Ectodermal cell (in vitro differentiated cells): ENCODE data around the gene RAP1GDS1.
"Not testable (repeated sequence)": the region's sequence is repeated elsewhere in the genome, so short reads cannot be mapped to it uniquely, and the experiment has no call there.

Experiments used
- H3K27ac ChIP-seq: 2 replicates; pipeline ENCODE4 v1.7.0; 2013; ENCODE audit warnings: mild to moderate bottlenecking, low read depth, low read length; ENCODE audit not compliant: insufficient read depth, poor library complexity, severe bottlenecking
- H3K27me3 ChIP-seq: 2 replicates; pipeline ENCODE4 v1.7.0; 2013; ENCODE audit warnings: mild to moderate bottlenecking, low read length; ENCODE audit not compliant: insufficient read depth, control insufficient read depth, poor library complexity, severe bottlenecking
- H3K36me3 ChIP-seq: one replicate; pipeline ENCODE4 v1.7.0; 2013; ENCODE audit warnings: low read length; ENCODE audit not compliant: control insufficient read depth, insufficient read depth
- H3K4me1 ChIP-seq: one replicate; pipeline ENCODE4 v1.7.0; 2013; ENCODE audit warnings: low read length; ENCODE audit not compliant: control insufficient read depth, insufficient read depth
- H3K4me3 ChIP-seq: 2 replicates; pipeline ENCODE4 v1.7.0; 2013; ENCODE audit warnings: low read depth, low read length, control low read depth; ENCODE audit not compliant: insufficient read depth
- H3K9me3 ChIP-seq: 2 replicates; pipeline ENCODE4 v1.7.0; 2013; ENCODE audit warnings: mild to moderate bottlenecking, low read length, moderate library complexity; ENCODE audit not compliant: control insufficient read depth
- WGBS, 2 experiments: methylation state at CpG; one replicate each; pipeline ENCODE4 v1.1.7; 2013; ENCODE audit warnings: missing lambda C conversion rate in 2 of 2; 5-methylcytosine and 5-hydroxymethylcytosine counted together

RAP1GDS1 gene

GRCh38 chr4:98314791-98315565, 53.8 kb downstream of the RAP1GDS1 start:
- Histone ChIP-seq H3K4me1 (no peaks in the 10 kb centered on the region), H3K36me3 (peaks cover 5% of the 10 kb centered on the region), H3K27ac (no peak overlapping the region), H3K9me3 (no peaks in the 10 kb centered on the region), H3K4me3 (no peak overlapping the region), H3K27me3 (no peaks in the 10 kb centered on the region)
- WGBS, 2 experiments, result 97% methylated on average over 3 of the region's 3 CpGs; no CpG with 5 or more reads in 1 of the 2 experiments

- Histone ChIP-seq H3K4me3 (no peak overlapping the region), H3K9me3 (no peaks in the 10 kb centered on the region)
- WGBS, 2 experiments, result 95 to 98% methylated on average over 2 of the region's 2 CpGs
These were observed 57.3 kb downstream of the RAP1GDS1 start for GRCh38 chr4:98318521-98318920.

GRCh38 chr4:98319021-98319420, 57.8 kb downstream of the RAP1GDS1 start:
- Histone ChIP-seq H3K9me3 (no peaks in the 10 kb centered on the region), H3K36me3 (peaks cover 6% of the 10 kb centered on the region), H3K27me3 (no peaks in the 10 kb centered on the region), H3K4me1 (no peaks in the 10 kb centered on the region), H3K27ac (no peak overlapping the region), H3K4me3 (no peak overlapping the region)
- WGBS, 2 experiments, result 100% methylated on average over 1 of the region's 1 CpG; no CpG with 5 or more reads in 1 of the 2 experiments

More at GRCh38 chr4:98318521-98318920, 57.3 kb downstream of the RAP1GDS1 start:
- H3K27ac ChIP-seq, result no peak overlapping the region
- no peaks in the 10 kb centered on the region for H3K4me1 ChIP-seq
- no peaks in the 10 kb centered on the region for H3K27me3 ChIP-seq
- peaks cover 6% of the 10 kb centered on the region for H3K36me3 ChIP-seq

- no peaks in the 10 kb centered on the region for H3K27me3 ChIP-seq
- no peaks in the 10 kb centered on the region for H3K36me3 ChIP-seq
- H3K4me1 ChIP-seq, result no peaks in the 10 kb centered on the region
- 92 to 100% methylated on average over 1 of the region's 2 CpGs for WGBS, 2 experiments
- H3K9me3 ChIP-seq, result no peaks in the 10 kb centered on the region
- H3K4me3 ChIP-seq, result no peak overlapping the region
- no peak overlapping the region for H3K27ac ChIP-seq
These were observed 65.0 kb downstream of the RAP1GDS1 start for GRCh38 chr4:98326168-98326567.

DNA sequence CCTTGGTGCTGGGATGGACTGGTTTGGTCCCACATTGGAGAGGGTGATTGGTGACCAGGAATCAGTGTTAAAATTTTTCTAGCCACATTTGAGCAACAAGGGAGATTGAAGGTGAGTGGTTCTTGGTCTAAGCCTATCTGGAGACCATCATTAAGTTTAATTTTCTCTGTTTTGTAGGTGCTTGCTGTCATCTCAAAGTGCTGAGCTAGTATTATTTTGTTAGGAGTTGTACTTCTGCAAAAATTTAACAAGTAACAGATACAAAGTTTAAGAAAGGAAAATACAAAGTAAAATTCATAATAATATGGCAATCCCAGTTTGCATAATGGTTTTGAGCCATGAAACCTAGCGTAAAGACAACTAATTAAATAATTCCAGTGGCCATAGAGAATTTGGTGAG, 66.5 kb downstream of the RAP1GDS1 start:
- H3K27ac ChIP-seq, result no peak overlapping the region
- H3K27me3 ChIP-seq, result no peaks in the 10 kb centered on the region
- peaks cover 3% of the 10 kb centered on the region for H3K9me3 ChIP-seq
- H3K36me3 ChIP-seq, result no peaks in the 10 kb centered on the region
- WGBS, 2 experiments, result 82 to 88% methylated on average over 1 of the region's 1 CpG
- no peaks in the 10 kb centered on the region for H3K4me1 ChIP-seq
- no peak overlapping the region for H3K4me3 ChIP-seq

- not testable (repeated sequence) for H3K27ac ChIP-seq, H3K36me3 ChIP-seq, H3K4me3 ChIP-seq, H3K9me3 ChIP-seq, H3K4me1 ChIP-seq, H3K27me3 ChIP-seq
- 95 to 96% methylated on average over 26 to 28 of the region's 31 CpGs for WGBS, 2 experiments
These were observed 68.9 kb downstream of the RAP1GDS1 start for GRCh38 chr4:98329879-98330640.

- no peaks in the 10 kb centered on the region for H3K27me3 ChIP-seq
- 100% methylated on average over 1 of the region's 1 CpG for WGBS, 2 experiments
- peaks cover 3% of the 10 kb centered on the region for H3K9me3 ChIP-seq
- no peak overlapping the region for H3K27ac ChIP-seq
- no peaks in the 10 kb centered on the region for H3K4me1 ChIP-seq
- H3K4me3 ChIP-seq, result no peak overlapping the region
- H3K36me3 ChIP-seq, result no peaks in the 10 kb centered on the region
These were observed 70.8 kb downstream of the RAP1GDS1 start for GRCh38 chr4:98332017-98332416.

- H3K27ac ChIP-seq, result no peak overlapping the region
- peaks cover 3% of the 10 kb centered on the region for H3K9me3 ChIP-seq
- H3K36me3 ChIP-seq, result no peaks in the 10 kb centered on the region
- H3K4me3 ChIP-seq, result no peak overlapping the region
- 70 to 75% methylated on average over 3 to 4 of the region's 5 CpGs for WGBS, 2 experiments
- no peaks in the 10 kb centered on the region for H3K4me1 ChIP-seq
- H3K27me3 ChIP-seq, result no peaks in the 10 kb centered on the region
These were observed 73.3 kb downstream of the RAP1GDS1 start for GRCh38 chr4:98334461-98334860.

GRCh38 chr4:98338761-98339438, 77.7 kb downstream of the RAP1GDS1 start:
- H3K36me3 ChIP-seq, result no peaks in the 10 kb centered on the region
- H3K4me3 ChIP-seq, result no peak overlapping the region
- H3K9me3 ChIP-seq, result no peaks in the 10 kb centered on the region
- 90 to 92% methylated on average over 2 of the region's 2 CpGs for WGBS, 2 experiments
- no peaks in the 10 kb centered on the region for H3K27me3 ChIP-seq
- H3K27ac ChIP-seq, result no peak overlapping the region
- H3K4me1 ChIP-seq, result no peaks in the 10 kb centered on the region

DNA sequence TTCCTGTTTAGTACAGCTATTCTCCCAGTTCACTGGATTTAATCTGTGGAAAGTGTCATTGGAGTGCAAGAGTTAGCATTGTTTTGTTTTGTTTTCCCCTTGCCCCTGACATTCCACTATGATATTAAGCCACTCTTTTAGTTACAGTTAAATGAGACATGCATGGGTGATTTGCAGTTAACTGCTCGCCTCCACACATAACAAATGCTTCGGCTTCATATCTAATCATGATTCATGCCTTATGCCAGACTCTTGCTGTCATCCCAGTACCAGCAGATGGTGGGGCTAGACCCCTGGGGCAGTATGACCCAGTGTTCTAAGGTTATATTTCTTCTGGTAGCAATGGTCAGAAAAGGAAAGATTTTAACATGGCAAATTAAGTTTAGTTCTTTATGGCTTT, 80.1 kb downstream of the RAP1GDS1 start:
- H3K27me3 ChIP-seq, result no peaks in the 10 kb centered on the region
- WGBS, 2 experiments, result 90 to 95% methylated on average over 2 of the region's 2 CpGs
- H3K4me1 ChIP-seq, result no peaks in the 10 kb centered on the region
- H3K9me3 ChIP-seq, result no peaks in the 10 kb centered on the region
- H3K4me3 ChIP-seq, result no peak overlapping the region
- no peak overlapping the region for H3K27ac ChIP-seq
- H3K36me3 ChIP-seq, result no peaks in the 10 kb centered on the region
